Tibial nerve (tissue), 4 donors: Measurements from ENCODE around the gene AHCYL1. TPM values are rescaled to one million over a fixed set of nuclear protein-coding genes. Genes with fewer than 3 reads are reported as not detected.

Experiments used
- DNase-seq, 2 donors: peaks; one replicate each; pipeline ENCODE4 v3.0.0-alpha.2; 2019; ENCODE audit warnings: low spot score in 2 of 2
- H3K27ac ChIP-seq, 4 donors: fragments of 200-600 bp; sonication (generic) in 3 of 4; one replicate each; pipeline ENCODE4 v1.5.1; 2017 to 2019; ENCODE audit warnings: mild to moderate bottlenecking in 1 of 4
- H3K27me3 ChIP-seq, 2 donors: fragments of 200-600 bp; sonication (generic) in 1 of 2; one replicate each; pipeline versions ENCODE4 v1.5.1 to v1.6.0; 2017 to 2019
- H3K36me3 ChIP-seq, 3 donors: fragments of 200-600 bp; sonication (generic); one replicate each; pipeline ENCODE4 v1.5.1; 2018 to 2019
- H3K4me1 ChIP-seq, 4 donors: fragments of 200-600 bp; sonication (generic) in 3 of 4; one replicate each; pipeline ENCODE4 v1.5.1; 2017 to 2019
- H3K4me3 ChIP-seq, 4 donors: fragments of 200-600 bp; sonication (generic) in 3 of 4; one replicate each; pipeline ENCODE4 v1.5.1; 2017 to 2019; ENCODE audit warnings: mild to moderate bottlenecking in 1 of 4, moderate library complexity in 1 of 4
- H3K9me3 ChIP-seq, 4 donors: fragments of 200-600 bp; sonication (generic) in 3 of 4; one replicate each; pipeline ENCODE4 v1.5.1; 2017 to 2019
- CTCF ChIP-seq, 5 experiments: fragments of 200-600 bp in 3 of 5; fragments of 450-650 bp in 2 of 5; sonication (generic) in 3 of 5; IDR thresholded peaks; one replicate each; pipeline ENCODE4 v1.5.1; 2016 to 2019; ENCODE audit warnings: antibody characterized with exemption in 5 of 5, mild to moderate bottlenecking in 3 of 5, moderate library complexity in 2 of 5
- EP300 ChIP-seq, 2 donors: sonication (generic); formaldehyde crosslinking; IDR thresholded peaks; one replicate each; pipeline ENCODE4 v1.6.1; 2017; ENCODE audit warnings: antibody characterized with exemption in 2 of 2, mild to moderate bottlenecking in 1 of 2
- POLR2A ChIP-seq, 2 donors: fragments of 450-650 bp; IDR thresholded peaks; one replicate each; pipeline ENCODE4 v1.6.1; 2017; ENCODE audit warnings: antibody characterized with exemption in 2 of 2, mild to moderate bottlenecking in 2 of 2, moderate library complexity in 2 of 2
- WGBS, 2 donors: methylation state at CpG; one replicate each; pipeline ENCODE4 v1.1.5; 2018; 5-methylcytosine and 5-hydroxymethylcytosine counted together
- total RNA-seq, 4 donors: library from RNA; depleted of rRNA; stranded (reverse); fragments of >200 nt; gene quantifications; one replicate each; pipeline ENCODE4 v1.1.0, GENCODE V29; 2016

The AHCYL1 gene
- total RNA-seq = 10 to 100 TPM; 45.4 to 76.3 (median 55.6) TPM

GRCh38 chr1:109984456-109985246 is at the start of gene AHCYL1:
AHCYL1 (plus strand) TSS chr1:109984765; CDS start chr1:109985053, 288 bp downstream.
- 0 to 1% methylated on average over 11 to 60 of the region's 79 CpGs for WGBS, 2 donors
- DNase-seq = peak; percentile 99
- no peaks in the 10 kb centered on the region for H3K27me3 ChIP-seq
- H3K4me1 ChIP-seq = peaks cover 0 to 82% (median 27%) of the 10 kb centered on the region in 4 donors
- no peaks in the 10 kb centered on the region for H3K36me3 ChIP-seq
- H3K9me3 ChIP-seq = no peaks in the 10 kb centered on the region
- H3K27ac ChIP-seq = peak within 1 kb of the TSS; percentile 98 to 100 (median 98)
- peak; percentile 92 to 100 (median 99) for TF ChIP-seq CTCF (IDR thresholded peaks at IDR 0.05)
- TF ChIP-seq POLR2A (IDR thresholded peaks at IDR 0.05) = peak; percentile 98 to 99
- peak; percentile 88 to 100 for TF ChIP-seq EP300 (IDR thresholded peaks at IDR 0.05)
- peak within 1 kb of the TSS; percentile 74 to 90 (median 84) for H3K4me3 ChIP-seq

GRCh38 chr1:109935451-109935900 is 49.1 kb upstream of the AHCYL1 start:
- peaks cover 0 to 21% (median 5%) of the 10 kb centered on the region in 4 donors for H3K9me3 ChIP-seq
- TF ChIP-seq EP300 (IDR thresholded peaks at IDR 0.05) (no peak), POLR2A (IDR thresholded peaks at IDR 0.05) (no peak), CTCF (IDR thresholded peaks at IDR 0.05) (no peak)
- DNase-seq = no peak
- H3K4me3 ChIP-seq = no peak overlapping the region
- no peaks in the 10 kb centered on the region for H3K27me3 ChIP-seq
- H3K36me3 ChIP-seq = no peaks in the 10 kb centered on the region
- peaks cover 0 to 26% (median 21%) of the 10 kb centered on the region in 4 donors for H3K4me1 ChIP-seq
- 77 to 80% methylated on average over 4 of the region's 4 CpGs for WGBS, 2 donors
- H3K27ac ChIP-seq = peak overlapping the region in 1 of 4 donors; percentile 68

GRCh38 chr1:109937738-109938137 is 46.8 kb upstream of the AHCYL1 start:
- Histone ChIP-seq H3K27ac (no peak overlapping the region), H3K27me3 (no peaks in the 10 kb centered on the region), H3K4me1 (peaks cover 0 to 14% (median 9%) of the 10 kb centered on the region in 4 donors), H3K36me3 (no peaks in the 10 kb centered on the region), H3K4me3 (no peak overlapping the region), H3K9me3 (peaks cover 0 to 21% (median 5%) of the 10 kb centered on the region in 4 donors)
- no peak for TF ChIP-seq CTCF (IDR thresholded peaks at IDR 0.05)
- no peak for TF ChIP-seq EP300 (IDR thresholded peaks at IDR 0.05)
- TF ChIP-seq POLR2A (IDR thresholded peaks at IDR 0.05) = no peak
- DNase-seq = no peak
- WGBS, 2 donors = 94 to 100% methylated on average over 1 of the region's 1 CpG

GRCh38 chr1:109938556-109938955 is 46.0 kb upstream of the AHCYL1 start:
- TF ChIP-seq POLR2A (IDR thresholded peaks at IDR 0.05) (no peak), EP300 (IDR thresholded peaks at IDR 0.05) (no peak), CTCF (IDR thresholded peaks at IDR 0.05) (no peak)
- H3K27ac ChIP-seq = no peak overlapping the region

GRCh38 chr1:109942434-109942833 is 42.1 kb upstream of the AHCYL1 start:
- no peak overlapping the region for H3K27ac ChIP-seq
- WGBS, 2 donors = 88 to 93% methylated on average over 2 of the region's 2 CpGs
- DNase-seq = no peak

More at GRCh38 chr1:109938556-109938955, 46.0 kb upstream of the AHCYL1 start:
- WGBS, 2 donors = 94 to 100% methylated on average over 2 of the region's 2 CpGs
- no peak for DNase-seq
- Histone ChIP-seq H3K9me3 (peaks cover 0 to 21% (median 5%) of the 10 kb centered on the region in 4 donors), H3K4me3 (no peak overlapping the region), H3K36me3 (no peaks in the 10 kb centered on the region), H3K27me3 (no peaks in the 10 kb centered on the region), H3K4me1 (peaks cover 0 to 11% (median 8%) of the 10 kb centered on the region in 4 donors)

More at GRCh38 chr1:109942434-109942833, 42.1 kb upstream of the AHCYL1 start:
- H3K36me3 ChIP-seq = no peaks in the 10 kb centered on the region
- peaks cover 0 to under 1% (median 0%) of the 10 kb centered on the region in 4 donors for H3K4me1 ChIP-seq
- H3K4me3 ChIP-seq = no peak overlapping the region
- peaks cover 0 to 12% (median 4%) of the 10 kb centered on the region in 4 donors for H3K9me3 ChIP-seq
- H3K27me3 ChIP-seq = no peaks in the 10 kb centered on the region
- no peak for TF ChIP-seq CTCF (IDR thresholded peaks at IDR 0.05)
- TF ChIP-seq POLR2A (IDR thresholded peaks at IDR 0.05) = no peak
- TF ChIP-seq EP300 (IDR thresholded peaks at IDR 0.05) = no peak
